ENCODE results near the gene SIRT6.
"Not testable (repeated sequence)": the region's sequence is repeated elsewhere in the genome, so short reads cannot be mapped to it uniquely, and the experiment has no call there.

Gene SIRT6

GRCh38 chr19:4227771-4228170 lies 45.4 kb upstream of the SIRT6 start:
- DNase-seq (ENCODE audit: extremely low spot score) = no peak
- ChIA-PET CTCF (interaction anchor here (0.7 kb wide), 1 partner anchor 29 kb away, joined by 3 read pairs; no protein-coding TSS in a partner anchor), POLR2A (no interaction called here)
- TF ChIP-seq ZNF384 (IDR thresholded peaks at IDR 0.05) (no peak), BHLHE40 (IDR thresholded peaks at IDR 0.05; ENCODE audit: borderline replicate concordance) (no peak), ARNT (IDR thresholded peaks at IDR 0.05) (no peak), NFRKB (IDR thresholded peaks at IDR 0.05) (no peak), LEF1 (IDR thresholded peaks at IDR 0.05; ENCODE audit: borderline replicate concordance) (no peak), SUZ12 (IDR thresholded peaks at IDR 0.05) (no peak), HDGF (IDR thresholded peaks at IDR 0.05; ENCODE audit: borderline replicate concordance) (no peak), FOXA1 (IDR thresholded peaks at IDR 0.05) (no peak), L3MBTL2 (conservative IDR thresholded peaks at IDR 0.05) (no peak), FOXK2 (IDR thresholded peaks at IDR 0.05) (no peak), SP1 (IDR thresholded peaks at IDR 0.05) (no peak)

DNA sequence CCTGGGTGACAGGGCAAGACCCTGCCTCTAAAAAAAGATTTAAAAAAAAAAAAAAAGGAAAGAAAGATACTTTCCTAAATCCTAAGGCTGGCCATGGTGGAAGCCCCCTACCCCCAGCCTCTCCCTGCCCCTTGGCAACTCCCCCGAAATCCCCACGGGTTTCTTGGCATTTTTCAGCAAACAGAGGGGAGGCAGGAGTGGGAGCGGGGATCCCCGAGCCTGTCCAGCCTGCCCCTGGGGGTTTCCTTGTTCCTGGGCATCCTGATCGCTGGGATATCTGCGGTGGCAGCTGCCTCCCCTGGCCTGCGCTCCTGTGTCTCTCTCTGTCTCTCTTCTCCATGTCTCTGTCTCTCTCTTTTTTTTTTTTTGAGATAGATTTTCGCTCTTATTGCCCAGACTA lies 43.5 kb upstream of the SIRT6 start:
- ChIA-PET CTCF (no interaction called here), POLR2A (no interaction called here)
- TF ChIP-seq SP1 (IDR thresholded peaks at IDR 0.05) (no peak), TARDBP (IDR thresholded peaks at IDR 0.05) (no peak), BHLHE40 (IDR thresholded peaks at IDR 0.05; ENCODE audit: borderline replicate concordance) (no peak), L3MBTL2 (conservative IDR thresholded peaks at IDR 0.05) (no peak), LEF1 (IDR thresholded peaks at IDR 0.05; ENCODE audit: borderline replicate concordance) (no peak), NFRKB (IDR thresholded peaks at IDR 0.05) (no peak), FOXK2 (IDR thresholded peaks at IDR 0.05) (no peak), FOXA1 (IDR thresholded peaks at IDR 0.05) (no peak), FOXM1 (IDR thresholded peaks at IDR 0.05; ENCODE audit: borderline replicate concordance) (no peak), CTBP1 (IDR thresholded peaks at IDR 0.05; ENCODE audit: borderline replicate concordance) (no peak), ZNF384 (IDR thresholded peaks at IDR 0.05) (no peak), HDGF (IDR thresholded peaks at IDR 0.05; ENCODE audit: borderline replicate concordance) (no peak), ARNT (IDR thresholded peaks at IDR 0.05) (no peak), SUZ12 (IDR thresholded peaks at IDR 0.05) (no peak), ELF4 (IDR thresholded peaks at IDR 0.05) (no peak)
- DNase-seq (ENCODE audit: extremely low spot score) = peak; percentile 3

DNA sequence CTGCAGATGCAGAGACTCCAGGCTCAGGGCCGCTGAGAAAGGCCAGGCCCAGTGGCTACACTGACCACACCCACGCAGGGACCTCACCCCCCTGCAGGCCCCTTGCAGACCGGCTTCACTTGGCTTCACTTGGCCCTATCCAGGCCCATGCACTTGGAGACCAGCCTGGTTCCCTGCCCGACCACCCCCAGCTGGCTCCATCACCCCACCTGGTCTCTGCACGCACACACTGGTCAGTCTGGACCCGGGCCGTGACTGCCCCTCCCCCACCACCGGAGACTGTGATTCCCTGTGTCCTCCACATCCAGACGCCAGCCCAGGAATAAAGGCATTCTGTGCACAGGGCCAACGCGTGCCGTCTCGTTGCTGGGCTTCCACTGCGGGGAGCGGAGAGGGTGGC lies 42.1 kb upstream of the SIRT6 start:
- TF ChIP-seq FOXM1 (IDR thresholded peaks at IDR 0.05; ENCODE audit: borderline replicate concordance) = no peak
- no peak for TF ChIP-seq BHLHE40 (IDR thresholded peaks at IDR 0.05; ENCODE audit: borderline replicate concordance)
- no peak for TF ChIP-seq PKNOX1 (IDR thresholded peaks at IDR 0.05)
- no peak for TF ChIP-seq FOXA1 (IDR thresholded peaks at IDR 0.05)
- TF ChIP-seq SP1 (IDR thresholded peaks at IDR 0.05) = no peak
- no peak for TF ChIP-seq HDGF (IDR thresholded peaks at IDR 0.05; ENCODE audit: borderline replicate concordance)
- TF ChIP-seq L3MBTL2 (conservative IDR thresholded peaks at IDR 0.05) = no peak
- POLR2A ChIA-PET = no interaction called here
- DNase-seq (ENCODE audit: extremely low spot score) = peak; percentile 3
- CTCF ChIA-PET = no interaction called here

GRCh38 chr19:4220188-4220587 lies 37.8 kb upstream of the SIRT6 start:
- POLR2A ChIA-PET = no interaction called here
- CTCF ChIA-PET = interaction anchor here (0.6 kb wide), 1 partner anchor 11 kb away, joined by 3 read pairs; no protein-coding TSS in a partner anchor
- TF ChIP-seq ELF4 (IDR thresholded peaks at IDR 0.05) (no peak), FOXM1 (IDR thresholded peaks at IDR 0.05; ENCODE audit: borderline replicate concordance) (no peak), LEF1 (IDR thresholded peaks at IDR 0.05; ENCODE audit: borderline replicate concordance) (no peak), TARDBP (IDR thresholded peaks at IDR 0.05) (no peak), FOXK2 (IDR thresholded peaks at IDR 0.05) (no peak), CTBP1 (IDR thresholded peaks at IDR 0.05; ENCODE audit: borderline replicate concordance) (no peak), PKNOX1 (IDR thresholded peaks at IDR 0.05) (no peak), ZNF384 (IDR thresholded peaks at IDR 0.05) (no peak), L3MBTL2 (conservative IDR thresholded peaks at IDR 0.05) (no peak), HDGF (IDR thresholded peaks at IDR 0.05; ENCODE audit: borderline replicate concordance) (no peak), SP1 (IDR thresholded peaks at IDR 0.05) (no peak), ARNT (IDR thresholded peaks at IDR 0.05) (no peak), BHLHE40 (IDR thresholded peaks at IDR 0.05; ENCODE audit: borderline replicate concordance) (no peak), FOXA1 (IDR thresholded peaks at IDR 0.05) (no peak), NFRKB (IDR thresholded peaks at IDR 0.05) (no peak), SUZ12 (IDR thresholded peaks at IDR 0.05) (no peak)
- no peak for DNase-seq (ENCODE audit: extremely low spot score)

GRCh38 chr19:4218523-4218922 lies 36.2 kb upstream of the SIRT6 start:
- DNase-seq (ENCODE audit: extremely low spot score); CTCF ChIA-PET; POLR2A ChIA-PET: not testable (repeated sequence)

- POLR2A ChIA-PET = no interaction called here
- CTCF ChIA-PET = interaction anchor here (0.6 kb wide), 1 partner anchor 8 kb away, joined by 6 read pairs; no protein-coding TSS in a partner anchor
- TF ChIP-seq HDGF (IDR thresholded peaks at IDR 0.05; ENCODE audit: borderline replicate concordance) (no peak), FOXM1 (IDR thresholded peaks at IDR 0.05; ENCODE audit: borderline replicate concordance) (no peak), PKNOX1 (IDR thresholded peaks at IDR 0.05) (no peak), CTBP1 (IDR thresholded peaks at IDR 0.05; ENCODE audit: borderline replicate concordance) (no peak), NFRKB (IDR thresholded peaks at IDR 0.05) (no peak), BHLHE40 (IDR thresholded peaks at IDR 0.05; ENCODE audit: borderline replicate concordance) (no peak), TARDBP (IDR thresholded peaks at IDR 0.05) (no peak), SUZ12 (IDR thresholded peaks at IDR 0.05) (no peak), ELF4 (IDR thresholded peaks at IDR 0.05) (no peak), LEF1 (IDR thresholded peaks at IDR 0.05; ENCODE audit: borderline replicate concordance) (no peak), L3MBTL2 (conservative IDR thresholded peaks at IDR 0.05) (no peak), FOXA1 (IDR thresholded peaks at IDR 0.05) (no peak), ARNT (IDR thresholded peaks at IDR 0.05) (no peak), SP1 (IDR thresholded peaks at IDR 0.05) (no peak), ZNF384 (IDR thresholded peaks at IDR 0.05) (no peak)
These were observed 35.3 kb upstream of the SIRT6 start for GRCh38 chr19:4217429-4218264.

More at GRCh38 chr19:4217429-4218264, 35.3 kb upstream of the SIRT6 start:
- peak; percentile 6 for DNase-seq (ENCODE audit: extremely low spot score)

All from HEK293T (cell line).